ENCODE results near the gene SLC36A4. TPM values are rescaled to one million over a fixed set of nuclear protein-coding genes. Genes with fewer than 3 reads are reported as not detected.

The SLC36A4 gene
- total and polyA plus RNA-seq, 9 of the 15 experiments (the other 6 are each of a cell fraction or from before 2014, with no cell fraction given), result 1.4 to 8.0 (median 5.4) TPM

- TF ChIP-seq PBX2 (CRISPR knock-in tag; IDR thresholded peaks at IDR 0.05; ENCODE audit: low read depth), result no peak
- TF ChIP-seq PBX2 (tag; conservative IDR thresholded peaks at IDR 0.05; ENCODE audit: low read depth), result peak; percentile 41; the same call in 1 of the 2 replicates
- 0 out of 2 replicates have a peak, but pooled peaks have one; percentile 18 for TF ChIP-seq NFIC (IDR thresholded peaks at IDR 0.05)
- TF ChIP-seq PPARD (CRISPR knock-in tag; IDR thresholded peaks at IDR 0.05), result no peak
- TF ChIP-seq ATF7 (IDR thresholded peaks at IDR 0.05), result peak; percentile 40; the same call in 1 of the 2 replicates
Measured at GRCh38 chr11:93123351-93123898, 74.4 kb downstream of the SLC36A4 start (continued).

GRCh38 chr11:93122535-93123235 is 75.1 kb downstream of the SLC36A4 start:
- Histone ChIP-seq H2AFZ (ENCODE audit: low read depth, low read length) (no peak overlapping the region), H3K9ac (ENCODE audit: insufficient read depth in 1 of 2, low read depth in 2 of 2, low read length in 2 of 2) (no peak overlapping the region), H3K4me3 (no peak overlapping the region), H4K20me1 (replicated peaks; ENCODE audit: control insufficient read depth, insufficient read depth, low read length) (no peaks in the 10 kb centered on the region), H3K4me2 (ENCODE audit: insufficient read depth, low read length) (no peak overlapping the region), H3K9me3 (replicated peaks; ENCODE audit: control insufficient read depth, insufficient read depth, low read depth, low read length) (no peaks in the 10 kb centered on the region), H3K4me1 (replicated peaks in 1 of 2; ENCODE audit: control insufficient read depth in 2 of 2, insufficient read depth in 2 of 2, low read length in 2 of 2) (no peaks in the 10 kb centered on the region), H3K9me1 (ENCODE audit: control insufficient read depth, insufficient read depth, low read length) (no peaks in the 10 kb centered on the region), H3K27ac (ENCODE audit: extremely low read depth, low read depth, low read length) (no peak overlapping the region), H3K27me3 (ENCODE audit: control insufficient read depth in 2 of 2, insufficient read depth in 2 of 2, low read length in 2 of 2) (no peaks in the 10 kb centered on the region), H3K36me3 (ENCODE audit: control insufficient read depth, insufficient read depth, low read length) (no peaks in the 10 kb centered on the region), H3K79me2 (ENCODE audit: control insufficient read depth, insufficient read depth, low read length) (no peaks in the 10 kb centered on the region)
- WGBS (ENCODE audit: insufficient coverage, low coverage, missing lambda C conversion rate), result 5% methylated on average over 2 of the region's 2 CpGs
- POLR2A ChIA-PET, result no interaction called here
- FAIRE-seq (no peak), ATAC-seq (no peak), DNase-seq (ENCODE audit: extremely low read depth in 1 of 4, low spot score in 3 of 4) (no peak)
- in situ Hi-C loops (cut with MboI), result no loop called here
- no TSS peak for BruUV-seq (replicated peaks)
- intact Hi-C loops (cut with micrococcal nuclease), result no loop called here
- TF ChIP-seq ATF7 (IDR thresholded peaks at IDR 0.05), result no peak
- TF ChIP-seq HMBOX1 (IDR thresholded peaks at IDR 0.05), result no peak
- no peak for TF ChIP-seq ELF2 (CRISPR knock-in tag; IDR thresholded peaks at IDR 0.05)
- no peak for TF ChIP-seq ZNF133 (CRISPR knock-in tag; IDR thresholded peaks at IDR 0.05)
- no peak for TF ChIP-seq YBX1 (IDR thresholded peaks at IDR 0.05)
- TF ChIP-seq ZNF324 (CRISPR knock-in tag; IDR thresholded peaks at IDR 0.05), result no peak
- no peak for TF ChIP-seq ZBTB5 (IDR thresholded peaks at IDR 0.05)
- TF ChIP-seq RAD21 (CRISPR knock-in tag; conservative IDR thresholded peaks at IDR 0.05 in 1 of 2, IDR thresholded peaks at IDR 0.05 in 1 of 2), result no peak
- TF ChIP-seq SRSF7 (optimal IDR thresholded peaks at IDR 0.05; ENCODE audit: low read depth, low read length), result no peak
- CTCF ChIA-PET (ENCODE audit: low intra/inter-chr PET ratio), result no interaction called here
